ENCODE data around the gene POLR1G.

POLR1G gene

GRCh38 chr19:45450012-45450333, 43.5 kb downstream of the POLR1G start:
- DNase-seq: no peak

DNA sequence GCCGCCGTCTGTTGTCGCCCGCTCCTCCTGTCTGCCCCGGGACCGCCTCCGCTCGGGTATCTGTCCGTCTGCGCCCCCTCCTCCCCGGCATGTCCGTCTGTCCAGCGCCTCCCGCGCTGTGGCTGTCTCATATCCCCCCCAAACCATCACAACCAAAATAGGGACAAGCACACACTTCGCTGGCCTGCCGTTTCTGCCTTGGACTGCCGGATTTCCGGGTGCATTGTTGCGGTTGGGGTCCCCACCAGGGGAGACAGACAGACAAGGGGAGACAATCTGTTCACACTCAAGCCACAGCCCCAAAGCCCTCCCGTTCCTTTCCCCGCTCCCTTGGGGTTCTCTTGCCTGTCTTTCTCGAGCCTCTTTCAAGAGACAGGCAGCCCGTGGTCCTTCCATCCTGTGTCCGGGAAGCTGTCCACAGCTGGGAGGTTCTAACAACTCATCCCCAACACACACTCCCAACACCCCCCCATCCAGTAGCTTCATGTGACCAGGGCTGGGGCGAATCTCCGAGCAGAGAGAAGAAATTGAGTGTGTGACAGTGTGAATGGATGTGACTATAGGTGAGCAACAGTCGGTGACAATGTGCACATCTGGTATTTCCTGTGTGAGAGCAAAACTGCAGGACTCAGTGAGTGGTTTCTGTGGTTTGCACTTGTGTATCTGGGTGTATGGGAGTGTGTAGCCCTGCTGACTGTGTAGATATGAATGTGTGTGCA, 44.8 kb downstream of the POLR1G start:
- no peak for DNase-seq

GRCh38 chr19:45451850-45452387, 45.5 kb downstream of the POLR1G start:
- no peak for DNase-seq

- no peak for DNase-seq
These were observed 49.5 kb downstream of the POLR1G start for GRCh38 chr19:45455707-45456499.

- DNase-seq: no peak
These were observed 50.0 kb downstream of the POLR1G start for GRCh38 chr19:45456500-45456815.

- DNase-seq: no peak
These were observed 51.3 kb downstream of the POLR1G start for GRCh38 chr19:45457776-45458175.
